ENCODE data around the gene ZDHHC21.
A peak's percentile ranks its signal among the peaks of the same experiment; 100 is the strongest.
"Not testable (repeated sequence)": the region's sequence is repeated elsewhere in the genome, so short reads cannot be mapped to it uniquely, and the experiment has no call there.

The ZDHHC21 gene

DNA sequence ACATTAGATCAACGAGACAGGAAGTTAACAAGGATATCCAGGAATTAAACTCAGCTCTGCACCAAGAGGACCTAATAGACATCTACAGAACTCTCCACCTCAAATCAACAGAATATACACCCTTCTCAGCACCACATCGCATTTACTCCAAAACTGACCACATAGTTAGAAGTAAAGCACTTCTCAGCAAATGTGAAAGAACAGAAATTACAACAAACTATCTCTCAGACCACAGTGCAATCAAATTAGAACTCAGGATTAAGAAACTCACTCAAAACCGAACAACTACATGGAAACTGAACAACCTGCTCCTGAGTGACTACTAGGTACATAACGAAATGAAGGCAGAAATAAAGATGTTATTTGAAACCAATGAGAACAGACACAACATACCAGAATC lies 10.6 kb downstream of the ZDHHC21 start:
- DNase-seq (ENCODE audit: low spot score), result not testable (repeated sequence)

- DNase-seq (ENCODE audit: low spot score), result no peak
These were observed 14.5 kb downstream of the ZDHHC21 start for GRCh38 chr9:14678776-14679175.

DNA sequence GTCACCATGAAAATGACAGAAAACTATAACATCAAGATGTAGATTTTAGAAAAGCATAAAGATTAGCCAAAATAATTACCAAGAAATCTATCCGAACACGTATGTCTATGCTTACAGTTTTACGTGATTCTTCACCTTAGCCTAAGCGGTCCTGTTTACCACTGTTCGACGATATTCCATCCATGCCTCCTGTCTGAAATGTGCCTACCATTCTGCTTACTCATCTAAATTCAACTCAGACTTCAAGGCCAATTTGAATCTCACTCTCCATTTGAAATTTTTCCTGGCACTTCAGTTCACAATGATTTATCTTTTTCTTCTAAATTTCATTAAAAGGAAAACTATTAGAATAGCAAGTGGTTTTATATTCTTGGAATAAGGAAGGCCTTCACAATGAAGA lies 15.4 kb downstream of the ZDHHC21 start:
- DNase-seq (ENCODE audit: low spot score), result no peak

GRCh38 chr9:14677396-14677795 lies 15.8 kb downstream of the ZDHHC21 start:
- no peak for DNase-seq (ENCODE audit: low spot score)

- DNase-seq (ENCODE audit: low spot score), result no peak
These were observed 18.6 kb downstream of the ZDHHC21 start for GRCh38 chr9:14674630-14675029.

DNA sequence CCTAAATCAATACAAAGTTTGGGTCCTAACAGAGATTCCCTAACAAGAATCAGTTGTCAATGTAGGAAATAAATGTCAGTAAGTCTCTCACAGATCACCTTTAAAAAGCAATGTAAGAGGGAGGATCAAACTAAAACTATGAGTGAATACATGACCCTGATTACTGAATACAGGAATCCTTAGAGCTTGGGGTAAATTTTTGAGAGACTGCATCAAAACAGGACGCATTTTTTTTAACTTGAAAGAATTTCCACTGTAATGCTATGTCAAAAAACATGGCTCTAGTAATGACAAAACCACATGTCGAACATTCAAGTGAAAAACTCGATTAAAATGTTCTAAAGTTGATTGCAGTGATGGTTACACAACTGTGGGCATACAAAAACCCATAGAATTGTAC lies 21.9 kb downstream of the ZDHHC21 start:
- no peak for DNase-seq (ENCODE audit: low spot score)

GRCh38 chr9:14670718-14671117 lies 22.5 kb downstream of the ZDHHC21 start:
- no peak for DNase-seq (ENCODE audit: low spot score)

DNA sequence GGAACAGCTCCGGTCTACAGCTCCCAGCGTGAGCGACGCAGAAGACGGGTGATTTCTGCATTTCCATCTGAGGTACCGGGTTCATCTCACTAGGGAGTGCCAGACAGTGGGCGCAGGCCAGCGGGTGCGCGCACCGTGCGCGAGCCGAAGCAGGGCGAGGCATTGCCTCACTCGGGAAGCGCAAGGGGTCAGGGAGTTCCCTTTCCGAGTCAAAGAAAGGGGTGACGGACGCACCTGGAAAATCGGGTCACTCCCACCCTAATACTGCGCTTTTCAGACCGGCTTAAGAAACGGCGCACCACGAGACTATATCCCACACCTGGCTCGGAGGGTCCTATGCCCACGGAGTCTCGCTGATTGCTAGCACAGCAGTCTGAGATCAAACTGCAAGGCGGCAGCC lies 29.2 kb downstream of the ZDHHC21 start:
- DNase-seq (ENCODE audit: low spot score), result not testable (repeated sequence)

DNA sequence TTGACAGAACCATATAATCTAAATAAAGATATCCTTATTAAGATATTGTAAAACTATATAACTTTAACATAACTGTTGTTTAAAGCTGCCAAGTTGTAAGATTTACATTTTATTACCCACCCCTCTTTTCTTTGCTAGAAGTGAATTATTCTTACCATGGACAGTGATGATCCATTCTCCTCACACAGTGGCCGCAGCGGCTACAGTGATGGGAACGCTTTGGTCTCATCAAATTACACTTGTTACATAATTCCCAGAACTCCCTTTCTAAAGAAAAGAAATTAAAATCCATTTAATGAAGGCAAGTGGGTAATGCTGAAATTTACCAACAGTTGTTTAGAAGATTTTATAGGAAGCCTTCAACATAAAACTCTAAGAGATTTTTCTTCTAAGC lies 31.2 kb downstream of the ZDHHC21 start:
- DNase-seq (ENCODE audit: low spot score), result no peak

DNA sequence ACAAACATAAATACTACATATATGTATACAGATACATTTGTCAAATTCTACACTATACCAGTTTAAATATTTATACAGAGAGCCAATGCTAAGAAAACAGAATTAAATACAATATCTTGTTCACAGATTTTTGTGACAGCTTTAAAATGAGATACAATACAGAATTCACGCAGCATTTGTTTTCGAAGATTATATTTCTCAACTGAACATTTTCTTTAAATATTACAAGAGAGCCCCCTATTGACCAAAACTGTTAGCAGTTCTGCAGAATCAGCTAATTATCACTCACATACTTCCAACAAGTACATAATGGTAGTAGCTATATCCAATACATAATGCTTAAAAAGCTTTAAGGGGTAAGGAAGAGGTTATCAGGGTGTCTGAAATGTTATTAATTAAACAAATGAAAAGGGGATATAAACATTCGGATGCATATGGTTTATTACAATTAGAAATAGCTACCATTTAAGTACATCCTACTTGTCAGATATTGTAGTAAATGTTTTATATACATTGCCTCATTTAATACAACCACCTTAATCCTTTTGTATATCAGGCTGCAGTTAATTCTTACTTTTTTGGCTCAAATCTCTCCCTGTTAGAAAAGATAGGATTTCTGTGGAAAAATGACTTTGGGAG lies 31.7 kb downstream of the ZDHHC21 start:
- DNase-seq (ENCODE audit: low spot score), result peak; percentile 61

DNA sequence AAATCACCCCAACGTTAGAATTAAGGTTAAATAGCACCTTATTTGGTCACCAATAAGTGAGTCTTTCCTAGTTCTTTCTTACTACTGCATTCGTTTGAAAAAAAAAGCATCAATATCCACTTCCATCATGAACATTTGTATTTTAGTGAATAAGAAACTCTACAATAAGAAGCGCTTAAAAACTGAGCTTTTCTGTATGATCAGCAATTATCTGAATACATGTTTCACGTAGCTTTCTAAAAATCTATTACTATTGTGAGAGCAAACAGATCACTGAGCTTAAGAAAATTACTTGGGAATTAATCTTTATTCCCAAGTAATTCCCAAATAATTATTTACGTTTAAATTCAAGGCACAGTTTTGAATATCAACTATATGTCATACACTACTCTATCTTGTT lies 32.5 kb downstream of the ZDHHC21 start:
- DNase-seq (ENCODE audit: low spot score), result no peak

DNA sequence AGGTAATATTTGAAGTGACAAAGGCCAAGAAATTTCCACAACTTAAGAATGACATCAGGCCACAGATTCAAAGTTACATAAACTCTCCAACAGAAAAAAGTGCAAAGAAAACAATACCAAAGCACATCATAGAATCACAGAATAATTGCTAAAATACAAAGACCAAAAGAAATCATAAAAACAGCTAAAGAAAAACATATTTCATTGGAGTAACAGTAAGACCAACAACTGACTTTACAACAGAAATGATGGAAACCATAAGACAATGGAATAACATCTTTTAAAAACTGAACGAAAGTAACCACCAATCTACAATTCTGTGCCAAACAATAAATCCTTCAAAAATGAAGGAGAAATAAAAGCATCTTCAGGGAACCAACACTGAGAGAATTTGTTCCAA lies 38.3 kb downstream of the ZDHHC21 start:
- DNase-seq (ENCODE audit: low spot score), result peak; percentile 5

DNA sequence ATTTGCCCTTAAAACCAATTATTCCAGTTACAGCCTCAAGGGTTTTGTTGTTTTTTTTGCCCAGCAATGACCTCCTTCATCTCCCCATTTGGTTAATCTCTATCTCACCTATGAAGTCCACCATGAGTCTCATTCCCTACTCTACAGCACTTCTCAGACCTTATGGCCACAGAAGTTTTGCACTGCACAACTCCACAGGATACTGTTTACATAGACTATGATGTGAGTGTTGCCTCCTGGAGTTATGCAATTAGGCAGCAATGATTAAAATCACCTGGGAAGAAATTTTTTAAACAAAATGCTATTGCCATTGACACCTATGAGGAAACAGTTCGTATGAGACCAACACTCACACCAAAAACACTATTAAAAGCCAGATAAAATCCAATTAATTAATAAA lies 39.7 kb downstream of the ZDHHC21 start:
- DNase-seq (ENCODE audit: low spot score), result no peak

DNA sequence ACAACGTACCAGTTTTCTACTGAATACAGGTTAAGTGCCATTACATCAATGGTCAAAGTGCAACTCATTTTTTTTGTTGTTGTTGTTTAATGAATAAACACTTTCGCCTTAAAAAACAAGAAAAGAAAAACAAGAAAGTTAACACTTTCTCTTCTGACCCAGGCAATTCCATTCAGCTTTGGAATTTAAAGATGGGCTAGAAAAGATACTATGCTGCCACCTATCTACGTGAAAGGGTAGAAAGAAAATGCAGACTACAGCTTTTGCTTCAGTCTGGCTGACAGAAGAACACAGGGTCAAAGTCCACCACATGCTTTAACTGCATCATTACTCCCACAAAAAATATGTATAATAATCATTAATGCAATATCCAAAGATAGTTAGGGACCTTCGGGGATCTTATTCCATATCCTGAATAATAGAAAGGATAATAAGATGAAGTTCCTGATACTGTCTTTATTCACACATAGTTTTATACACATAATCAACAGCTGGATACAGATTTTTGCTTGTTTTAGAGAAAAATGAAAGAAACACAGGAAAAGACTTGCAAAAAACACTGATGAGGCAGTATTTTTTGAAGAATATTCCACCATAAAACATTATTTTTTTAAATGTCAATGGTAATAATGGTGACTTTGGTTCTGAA lies 40.4 kb downstream of the ZDHHC21 start:
- peak; percentile 37 for DNase-seq (ENCODE audit: low spot score)

DNA sequence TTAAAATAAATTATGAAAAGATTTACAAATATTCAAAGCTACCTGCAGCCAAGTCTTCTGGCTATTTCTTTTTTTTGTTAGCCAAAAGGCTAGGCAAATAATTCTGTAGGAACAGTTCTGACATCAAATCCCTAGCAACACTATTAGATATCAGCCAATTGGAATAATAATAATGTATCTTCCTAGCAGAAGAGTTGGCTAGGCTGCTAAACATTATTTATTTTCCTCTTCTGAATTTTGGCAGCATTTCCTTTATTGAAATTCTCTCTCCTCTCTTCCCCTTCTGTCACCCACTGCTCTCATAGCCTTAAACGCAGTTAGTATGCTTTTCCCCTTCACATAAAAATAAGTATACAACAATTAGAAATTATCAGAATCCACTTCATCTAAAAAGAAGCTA lies 42.6 kb downstream of the ZDHHC21 start:
- DNase-seq (ENCODE audit: low spot score), result no peak

DNA sequence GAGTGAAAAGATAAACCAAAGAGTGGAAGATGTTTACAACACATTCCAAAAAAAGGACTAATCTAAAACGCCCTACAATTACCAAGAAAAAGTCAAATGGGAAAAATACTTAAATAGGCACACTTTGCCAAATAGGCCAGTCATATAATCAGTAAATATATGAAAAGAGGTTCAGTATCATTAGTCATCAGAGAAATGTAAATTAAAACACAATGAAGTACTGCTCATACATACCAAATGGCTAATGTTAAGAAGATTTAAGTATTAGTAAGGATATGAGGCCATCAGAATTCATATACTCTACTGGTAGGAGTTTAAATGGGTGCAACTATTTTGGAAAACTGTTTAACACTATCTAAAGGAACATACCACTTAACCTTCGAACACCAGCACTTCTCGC lies 47.6 kb downstream of the ZDHHC21 start:
- no peak for DNase-seq (ENCODE audit: low spot score)

GRCh38 chr9:14640967-14641366 lies 52.3 kb downstream of the ZDHHC21 start:
- no peak for DNase-seq (ENCODE audit: low spot score)

DNA sequence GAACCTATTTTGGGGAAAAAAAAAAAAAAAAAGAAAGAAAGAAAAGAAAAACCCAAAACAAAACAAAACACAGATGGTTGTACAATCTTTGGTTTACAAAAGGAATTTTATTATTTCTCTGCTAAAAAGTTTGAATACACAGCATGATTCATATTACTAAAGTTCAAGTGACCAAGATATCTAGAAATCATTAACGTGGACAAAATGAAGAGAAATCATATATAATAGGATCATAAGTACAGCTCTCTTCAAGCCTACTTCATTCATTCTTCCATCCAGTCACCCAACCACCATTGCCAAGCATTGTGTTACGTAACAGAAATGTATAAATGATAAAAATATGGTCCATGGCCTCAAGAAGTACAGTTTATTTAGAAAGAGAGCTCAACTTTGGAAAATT lies 52.9 kb downstream of the ZDHHC21 start:
- DNase-seq (ENCODE audit: low spot score), result no peak

DNA sequence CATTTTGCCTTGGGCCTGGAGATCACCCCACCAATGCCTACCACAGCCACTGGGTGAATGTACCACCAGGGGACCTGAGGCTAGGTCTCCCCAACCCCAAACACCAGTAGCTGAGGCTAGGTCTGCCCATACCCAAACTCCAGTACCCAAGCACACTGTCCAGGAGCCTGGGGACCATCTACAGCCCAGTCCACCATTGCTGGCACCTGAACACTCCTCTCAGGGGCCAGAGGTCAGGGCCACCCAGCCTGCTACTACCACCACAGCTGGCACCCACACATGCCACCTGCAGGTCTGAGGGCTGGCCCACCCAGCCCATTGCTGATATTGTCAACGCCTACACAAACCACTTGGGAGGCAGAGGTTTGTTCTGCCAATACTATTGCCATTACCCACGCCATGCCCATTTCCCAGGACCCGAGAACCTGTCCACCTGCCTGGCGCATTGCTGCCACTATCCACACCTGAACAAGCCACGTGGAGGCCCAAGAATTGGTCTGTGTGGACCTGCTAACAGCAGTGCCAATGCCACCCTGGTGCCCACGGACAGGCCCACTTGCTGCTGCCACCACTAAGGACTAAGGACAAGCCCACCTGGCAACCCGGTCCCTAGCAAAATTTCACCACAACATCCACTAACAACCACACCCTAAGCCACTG lies 59.2 kb downstream of the ZDHHC21 start:
- DNase-seq (ENCODE audit: low spot score), result no peak

- no peak for DNase-seq (ENCODE audit: low spot score)
These were observed 60.1 kb downstream of the ZDHHC21 start for GRCh38 chr9:14633148-14633547.

GRCh38 chr9:14627513-14627912 lies 65.7 kb downstream of the ZDHHC21 start:
- DNase-seq (ENCODE audit: low spot score), result no peak

DNA sequence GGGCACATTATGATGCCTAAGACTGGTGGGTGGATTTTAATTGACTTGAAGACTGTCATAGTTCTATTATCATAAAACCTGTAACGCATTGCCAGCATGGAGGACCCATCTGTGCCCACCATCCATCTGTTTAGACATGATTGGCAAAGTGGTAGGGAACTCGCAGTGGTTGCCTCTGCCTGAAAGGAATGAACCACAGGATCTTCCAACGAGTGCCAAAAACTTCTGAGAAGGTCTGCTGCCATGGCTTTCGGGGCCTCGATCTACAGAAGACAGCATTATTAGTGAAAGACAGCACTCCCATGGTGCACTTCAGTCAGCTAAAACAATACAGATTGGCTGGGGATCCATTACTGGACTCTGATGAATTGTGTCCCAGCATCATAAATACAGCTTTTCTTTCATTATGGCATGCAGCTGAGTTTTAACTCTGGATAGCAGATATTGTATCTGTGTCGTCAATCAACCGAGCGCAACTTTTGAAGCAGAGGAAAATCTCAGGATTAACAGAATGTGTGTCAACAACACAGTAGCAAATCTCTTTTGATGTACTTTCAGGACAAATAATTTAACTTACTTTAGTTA lies 74.3 kb downstream of the ZDHHC21 start:
- DNase-seq (ENCODE audit: low spot score), result no peak
